H1 (cell line): ENCODE measurements around the gene APBB3. TPM values are rescaled to one million over a fixed set of nuclear protein-coding genes. Genes with fewer than 3 reads are reported as not detected.

ENCODE experiments used
- CHD1 ChIP-seq: IDR thresholded peaks from 2 replicates; pipeline ENCODE4 v1.6.1; 2012; ENCODE audit warnings: low read depth, low read length, improper control_type of control experiment
- CHD7 ChIP-seq: fragments of 300-600 bp; sonication (generic); IDR thresholded peaks from 2 replicates; pipeline ENCODE4 v1.7.1; 2012; ENCODE audit warnings: low read length, moderate library complexity, mild to moderate bottlenecking, inconsistent platforms; ENCODE audit not compliant: insufficient replicate concordance
- EGR1 ChIP-seq: IDR thresholded peaks from 2 replicates; pipeline ENCODE4 v1.6.1; 2011; ENCODE audit warnings: low read depth, low read length, borderline replicate concordance
- HDAC2 ChIP-seq, 2 experiments: fragments of 300-600 bp in 1 of 2; sonication (generic) in 1 of 2; IDR thresholded peaks; 2 replicates each; pipeline ENCODE4 v1.6.1; 2011 to 2012; ENCODE audit warnings: low read depth in 2 of 2, low read length in 2 of 2, mild to moderate bottlenecking in 2 of 2, moderate library complexity in 2 of 2, borderline replicate concordance in 1 of 2, inconsistent platforms in 1 of 2
- KDM1A ChIP-seq: fragments of 200-600, 300-600 bp; sonication (generic); IDR thresholded peaks from 2 replicates; pipeline ENCODE4 v1.7.1; 2016; ENCODE audit warnings: mild to moderate bottlenecking, low read length, borderline replicate concordance
- RFX5 ChIP-seq: IDR thresholded peaks from 2 replicates; pipeline ENCODE4 v1.6.1; 2011; ENCODE audit warnings: low read depth, low read length, improper control_type of control experiment, borderline replicate concordance
- SIRT6 ChIP-seq: IDR thresholded peaks from one replicate; pipeline ENCODE4 v1.7.1; 2012; ENCODE audit warnings: low read length, inconsistent platforms
- SUZ12 ChIP-seq: fragments of 200-600 bp; sonication (generic); IDR thresholded peaks from 2 replicates; pipeline ENCODE4 v1.6.1; 2012; ENCODE audit warnings: mild to moderate bottlenecking, inconsistent platforms, low read length, moderate library complexity, mixed read lengths
- TBP ChIP-seq: IDR thresholded peaks from 2 replicates; pipeline ENCODE4 v1.6.1; 2011; ENCODE audit warnings: low read depth, low read length, improper control_type of control experiment
- USF2 ChIP-seq: IDR thresholded peaks from 2 replicates; pipeline ENCODE4 v1.6.1; 2011; ENCODE audit warnings: low read length, improper control_type of control experiment
- polyA plus RNA-seq, 7 experiments: library from polyadenylated mRNA; depleted of rRNA in 3 of 7; stranded (reverse) in 5 of 7; unstranded in 2 of 7; fragments of >200 nt in 5 of 7; fragments of 200-250 nt in 2 of 7; gene quantifications; 1 replicate in 5 of 7; 2 replicates in 1 of 7; 4 replicates in 1 of 7; pipeline versions ENCODE4 v1.2.1 to v1.2.3, GENCODE V29; 2011 to 2013; ENCODE audit warnings: missing spikeins in 2 of 7, mixed read lengths in 2 of 7
- total RNA-seq: library from RNA; stranded (reverse); fragmentation: NEBNext Ultra II Directional; extraction: Animal tissue kit (Norgen Biotek cat#: 25700); gene quantifications from 2 replicates; pipeline ENCODE4 v1.2.1, GENCODE V29; 2021

The APBB3 gene
- total and polyA plus RNA-seq, 2 of the 8 experiments (the other 6 are each of a cell fraction or from before 2014, with no cell fraction given), result 16.0 to 21.9 TPM

- TF ChIP-seq CHD7, result no peak
- TF ChIP-seq RFX5, result no peak
- TF ChIP-seq HDAC2 (IDR thresholded peaks at IDR 0.05; ENCODE audit: borderline replicate concordance in 1 of 2, low read depth in 2 of 2, low read length in 2 of 2), result no peak
- TF ChIP-seq SUZ12, result no peak
- no peak for TF ChIP-seq CHD1
- no peak for TF ChIP-seq KDM1A
- TF ChIP-seq EGR1, result no peak
- TF ChIP-seq USF2, result no peak
- no peak for TF ChIP-seq SIRT6
- no peak for TF ChIP-seq TBP
Observed at GRCh38 chr5:140545606-140546005, 18.8 kb downstream of the APBB3 start (continued).
